T47D (cell line): ENCODE measurements around the gene CNTD1.

ENCODE experiments used
- DNase-seq, 2 experiments: peaks; one replicate each; pipeline versions ENCODE4 v3.0.0 to v3.0.0-alpha.2; 2011 to 2012; ENCODE audit warnings: low read depth in 1 of 2, low spot score in 1 of 2
- JUND ChIP-seq: IDR thresholded peaks from 2 replicates; pipeline ENCODE4 v1.6.1; 2012; ENCODE audit warnings: low read depth
- in situ Hi-C: cut with HindIII; loops from 2 replicates; pipeline ENCODE4 v1.10.0; 2016; ENCODE audit warnings: low sequenced_read_pairs, low pct_unique_long_range_greater_than_20kb

CNTD1 gene

GRCh38 chr17:42783062-42783790 is 15.4 kb upstream of the CNTD1 start:
- DNase-seq: no peak
- in situ Hi-C loops: no loop called here
- TF ChIP-seq JUND: no peak

GRCh38 chr17:42783791-42784138 is 14.9 kb upstream of the CNTD1 start:
- in situ Hi-C loops: no loop called here
- TF ChIP-seq JUND: no peak
- no peak for DNase-seq

GRCh38 chr17:42784409-42784808 is 14.3 kb upstream of the CNTD1 start:
- no peak for TF ChIP-seq JUND
- in situ Hi-C loops: no loop called here
- DNase-seq: no peak

GRCh38 chr17:42784811-42785592 is 13.7 kb upstream of the CNTD1 start:
- no peak for TF ChIP-seq JUND
- in situ Hi-C loops: no loop called here
- no peak for DNase-seq

GRCh38 chr17:42787266-42787665 is 11.4 kb upstream of the CNTD1 start:
- in situ Hi-C loops: no loop called here
- TF ChIP-seq JUND: no peak

GRCh38 chr17:42791948-42792347 is 6.7 kb upstream of the CNTD1 start:
- no peak for DNase-seq
- in situ Hi-C loops: no loop called here
- TF ChIP-seq JUND: no peak

More at GRCh38 chr17:42787266-42787665, 11.4 kb upstream of the CNTD1 start:
- DNase-seq: no peak

- in situ Hi-C loops: no loop called here
- no peak for DNase-seq
- TF ChIP-seq JUND: no peak
Measured at GRCh38 chr17:42792545-42792944, 6.1 kb upstream of the CNTD1 start.

GRCh38 chr17:42795061-42795460 is 3.6 kb upstream of the CNTD1 start:
- DNase-seq: no peak
- no peak for TF ChIP-seq JUND
- in situ Hi-C loops: no loop called here

- in situ Hi-C loops: no loop called here
- no peak for DNase-seq
- no peak for TF ChIP-seq JUND
Measured at GRCh38 chr17:42795465-42795864, 3.2 kb upstream of the CNTD1 start.

- DNase-seq: no peak
- no peak for TF ChIP-seq JUND
- in situ Hi-C loops: no loop called here
Measured at GRCh38 chr17:42796066-42796758, 2.4 kb upstream of the CNTD1 start.

GRCh38 chr17:42797067-42798007 is 1.3 kb upstream of the CNTD1 start:
- no peak for TF ChIP-seq JUND
- no peak for DNase-seq
- in situ Hi-C loops: no loop called here

GRCh38 chr17:42798011-42798382 is 664 bp upstream of the CNTD1 start:
- no peak for DNase-seq
- in situ Hi-C loops: no loop called here
- TF ChIP-seq JUND: no peak
